HL-60 (cell line): ENCODE measurements around the gene RDH16.

Experiments used
- CTCF ChIP-seq: IDR thresholded peaks from one replicate; pipeline ENCODE4 v1.5.1; 2011; ENCODE audit warnings: low read length, control low read depth, inconsistent platforms; ENCODE audit not compliant: insufficient read depth
- GABPA ChIP-seq: IDR thresholded peaks from 2 replicates; pipeline ENCODE4 v1.6.1; 2012; ENCODE audit warnings: low read depth
- POLR2AphosphoS5 ChIP-seq: IDR thresholded peaks from 2 replicates; pipeline ENCODE4 v1.6.1; 2012; ENCODE audit warnings: low read depth
- REST ChIP-seq: IDR thresholded peaks from 2 replicates; pipeline ENCODE4 v1.6.1; 2012; ENCODE audit warnings: low read depth; ENCODE audit not compliant: insufficient replicate concordance
- SPI1 ChIP-seq: IDR thresholded peaks from 2 replicates; pipeline ENCODE4 v1.6.1; 2012; ENCODE audit warnings: low read depth, mild to moderate bottlenecking, borderline replicate concordance

DNA sequence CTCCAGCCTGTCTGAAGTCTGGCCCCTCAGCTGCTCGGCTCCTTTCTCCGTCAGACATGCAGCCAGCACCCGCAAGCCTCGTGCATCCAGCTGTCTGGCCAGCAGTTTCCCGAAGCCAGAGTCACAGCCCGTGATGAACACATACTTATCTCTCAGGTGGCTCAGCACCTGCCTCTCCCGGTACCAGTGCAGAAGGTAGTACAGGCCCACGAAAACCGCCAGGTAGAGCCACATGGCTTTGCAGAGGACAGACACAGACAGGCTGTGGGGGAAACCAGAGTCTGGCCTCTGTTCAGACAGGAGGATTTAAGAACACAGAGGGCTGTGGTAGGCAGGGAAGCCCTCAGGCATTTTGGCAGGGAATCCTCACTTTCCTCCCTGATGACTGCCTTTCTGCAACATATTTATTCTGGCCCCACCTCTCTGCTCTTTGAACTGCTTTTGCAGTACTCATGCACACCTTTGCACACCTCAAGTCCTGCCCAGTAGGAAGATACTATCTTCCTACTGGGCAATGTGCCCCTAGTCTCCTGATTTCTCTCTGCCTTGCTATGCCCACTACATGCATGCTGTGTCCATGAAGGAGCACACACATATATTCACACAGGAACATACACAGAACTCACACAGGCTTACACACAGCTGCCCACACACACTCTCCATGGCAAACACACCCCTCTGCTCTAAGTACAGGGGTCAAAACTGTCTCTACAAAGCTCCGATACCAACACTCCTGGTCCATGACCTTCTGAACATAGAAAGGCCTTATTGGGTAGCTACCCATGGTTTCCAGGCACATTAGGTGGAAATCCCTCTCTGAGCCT, at the start of gene RDH16:
- TF ChIP-seq REST (no peak), CTCF (no peak), POLR2AphosphoS5 (no peak), SPI1 (no peak), GABPA (no peak)
